IPS DF 19.7 (cell line): ENCODE results near the gene MNT.

Experiments
- DNase-seq: peaks from one replicate; pipeline ENCODE4 v3.0.0-alpha.2; 2013; ENCODE audit warnings: low read depth, low spot score

The MNT gene

DNA sequence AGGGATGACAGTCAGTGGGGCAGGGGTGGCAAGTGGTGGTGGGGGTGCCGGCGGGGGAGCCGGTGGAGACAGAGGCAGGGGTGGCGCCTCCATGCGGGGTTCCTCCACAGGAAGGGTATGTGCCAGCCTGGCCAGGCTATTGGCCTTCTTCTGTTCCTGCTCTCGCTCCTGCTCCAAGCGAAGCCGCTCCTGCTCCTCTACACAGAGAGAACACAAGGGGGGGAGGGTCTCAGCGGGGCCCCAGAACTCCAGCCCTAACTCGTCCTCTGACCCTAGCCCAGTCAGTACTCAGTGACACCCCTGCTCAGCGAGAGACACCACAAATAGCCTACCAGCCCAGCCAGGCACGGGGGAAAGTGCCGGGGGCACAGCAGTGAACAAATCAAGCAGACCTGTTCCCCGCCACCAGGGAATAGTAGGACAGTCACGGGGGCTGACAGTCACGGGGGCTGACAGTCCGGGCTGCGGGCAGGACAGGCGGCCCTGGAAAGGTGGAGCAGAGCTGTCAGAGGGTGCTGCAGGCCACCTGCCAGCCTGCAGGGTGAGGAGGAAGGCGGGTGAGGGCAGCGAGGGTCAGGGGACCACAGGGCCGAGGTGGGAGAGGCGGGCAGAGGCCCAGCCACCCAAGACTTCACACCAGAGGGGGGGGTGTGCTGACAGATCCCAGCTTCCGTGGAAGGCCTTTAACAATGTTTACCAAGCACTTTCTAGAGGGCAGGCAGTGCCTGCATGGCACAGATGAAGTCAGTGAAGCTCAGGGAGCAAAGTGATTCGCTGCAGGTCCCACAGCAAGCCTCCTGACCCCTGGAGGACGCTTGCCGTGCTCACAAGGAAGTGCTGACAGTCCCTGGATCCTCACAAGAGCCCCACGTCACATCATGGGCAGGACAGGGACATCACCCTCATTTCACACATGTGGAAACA, 5.3 kb downstream of the MNT start:
- DNase-seq: no peak

DNA sequence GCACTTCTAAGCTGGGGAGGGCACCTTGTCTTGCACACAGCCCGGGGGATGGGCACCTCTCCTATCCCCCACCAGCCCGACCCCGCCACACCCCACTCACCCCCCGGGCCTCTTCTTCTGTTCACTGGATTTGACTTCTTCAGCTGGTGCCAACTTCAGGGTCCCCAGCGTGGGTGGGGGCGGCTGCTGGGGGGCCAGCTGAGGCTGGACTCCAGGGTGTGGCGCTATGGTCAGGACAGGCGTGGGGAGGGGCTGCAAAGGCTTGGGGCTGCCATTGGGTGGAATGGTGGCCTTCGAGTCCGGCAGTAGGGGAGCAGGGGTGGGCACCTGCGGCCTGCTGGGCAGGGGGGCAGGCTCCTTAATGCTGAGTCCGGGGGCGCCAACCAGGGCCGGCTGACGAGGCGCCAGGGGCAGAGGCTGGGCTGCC, 6.1 kb downstream of the MNT start:
- DNase-seq: no peak

DNA sequence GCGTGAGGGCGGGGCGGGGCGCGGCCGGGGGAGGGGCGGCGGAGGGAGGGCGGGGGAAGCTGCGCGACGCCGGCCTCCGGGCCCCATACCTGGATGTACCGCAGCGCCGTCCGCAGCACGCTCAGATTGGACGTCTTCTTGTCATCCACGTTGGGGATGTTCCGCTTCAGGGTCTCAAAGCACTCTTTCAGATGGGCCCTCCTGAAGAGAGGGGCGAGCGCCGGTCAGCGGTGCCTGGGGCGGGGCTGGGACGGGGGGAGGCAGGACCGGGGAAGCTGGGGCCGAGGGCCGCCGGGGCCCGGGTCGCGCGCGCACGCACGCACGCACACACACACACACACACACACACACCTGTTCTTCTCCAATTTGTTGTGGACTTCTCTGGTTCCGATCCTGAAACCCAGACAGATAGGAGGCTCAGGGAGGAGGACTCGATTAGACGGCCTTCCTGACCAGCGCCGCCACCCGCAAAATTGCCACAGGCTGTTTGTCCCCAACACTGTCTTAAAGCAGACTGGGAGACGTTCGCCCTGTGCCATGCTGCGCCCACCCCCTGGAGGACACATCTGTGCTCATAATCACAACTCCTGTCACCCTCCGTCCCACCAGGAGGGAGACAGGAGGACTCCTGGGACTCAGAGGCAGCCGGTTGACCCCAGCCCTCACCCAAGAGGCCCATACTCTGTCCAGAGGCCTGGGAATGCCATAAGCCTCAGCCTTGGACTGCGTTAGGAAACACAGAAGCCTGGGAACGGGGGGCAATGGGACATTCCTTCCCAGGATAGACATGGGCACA, 6.7 kb downstream of the MNT start:
- no peak for DNase-seq

DNA sequence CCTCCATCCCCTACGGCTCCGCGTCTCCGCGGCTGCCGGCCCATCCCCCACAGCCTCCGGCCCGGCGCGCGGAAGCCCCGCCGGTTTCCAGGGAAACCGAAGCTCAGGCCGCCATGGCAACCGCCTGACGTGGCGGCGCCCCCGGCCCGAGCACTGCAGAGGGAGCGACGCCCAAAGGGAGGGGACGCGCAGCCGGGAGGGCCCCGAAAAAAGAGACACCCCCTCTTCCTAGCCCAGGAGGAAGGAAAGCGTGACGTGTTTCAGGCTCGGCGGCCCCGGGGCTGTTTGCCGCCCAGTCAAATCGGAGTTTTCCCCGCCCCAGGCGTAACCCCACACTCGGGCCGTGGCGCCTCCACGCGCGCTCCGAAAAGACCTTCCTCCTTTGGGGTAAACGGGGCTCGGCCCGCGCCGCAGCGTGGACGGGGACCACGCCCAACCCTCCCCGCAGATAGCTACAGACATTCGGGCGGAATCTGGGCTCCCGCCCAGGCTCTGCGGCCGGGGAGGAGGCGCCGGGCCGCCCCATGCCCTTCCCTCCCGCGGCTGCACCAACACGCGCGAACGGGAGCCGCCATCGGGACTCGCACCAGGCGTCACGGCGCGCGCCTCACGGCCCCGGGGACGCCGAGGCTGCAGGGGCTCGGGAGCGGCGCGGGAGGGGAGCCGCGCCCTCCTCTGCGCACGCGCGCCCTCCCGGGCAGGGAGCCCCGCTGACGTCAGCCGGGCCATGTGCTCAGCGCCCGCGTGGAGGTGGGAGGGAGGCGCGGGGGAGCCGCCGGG, 7.5 kb downstream of the MNT start:
- no peak for DNase-seq

DNA sequence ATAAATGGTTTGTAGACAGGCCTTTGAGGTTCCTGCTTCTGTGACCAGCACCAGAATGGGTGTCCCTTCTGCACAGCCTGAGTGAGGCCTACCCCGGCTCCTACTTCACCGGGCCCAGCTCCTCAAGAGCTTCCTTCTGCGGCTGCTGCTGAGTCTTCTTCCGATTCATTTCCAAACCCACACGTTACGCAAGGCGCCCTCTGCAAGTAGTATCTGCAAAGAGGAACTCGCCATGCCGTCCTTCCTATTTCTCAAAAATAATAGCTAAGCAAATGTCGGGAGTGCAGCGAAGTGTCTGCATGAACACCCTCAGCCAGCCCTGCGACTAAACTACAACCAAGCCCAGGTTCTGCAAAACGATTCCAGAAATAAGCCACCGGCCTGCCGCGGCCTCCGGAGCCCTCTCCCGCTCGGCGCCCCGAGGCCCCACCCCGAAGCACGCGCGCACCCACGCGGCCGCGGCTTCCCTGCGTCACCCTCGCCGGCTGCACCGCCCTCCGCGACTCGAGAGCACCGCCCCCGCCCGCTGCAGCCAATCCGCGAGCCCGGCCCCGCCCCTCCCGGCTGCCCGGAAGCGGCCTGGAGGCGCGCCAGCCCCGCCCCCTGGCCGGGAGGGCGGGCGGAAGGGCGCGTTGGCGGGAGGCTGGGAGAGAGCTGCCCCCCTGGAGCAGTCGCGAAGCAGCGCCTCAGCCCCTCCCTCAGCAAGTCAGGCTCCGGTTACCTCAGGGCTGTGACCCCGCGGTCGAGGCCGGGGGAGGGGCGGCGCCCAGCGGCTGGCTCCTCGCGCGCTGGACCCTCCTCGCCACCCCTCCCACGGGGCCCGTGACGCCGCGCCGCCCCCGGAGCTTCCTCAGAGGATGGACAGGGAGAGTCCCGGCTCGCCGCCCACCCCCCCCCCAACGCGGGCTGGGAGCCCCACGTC, 8.3 kb downstream of the MNT start:
- no peak for DNase-seq

DNA sequence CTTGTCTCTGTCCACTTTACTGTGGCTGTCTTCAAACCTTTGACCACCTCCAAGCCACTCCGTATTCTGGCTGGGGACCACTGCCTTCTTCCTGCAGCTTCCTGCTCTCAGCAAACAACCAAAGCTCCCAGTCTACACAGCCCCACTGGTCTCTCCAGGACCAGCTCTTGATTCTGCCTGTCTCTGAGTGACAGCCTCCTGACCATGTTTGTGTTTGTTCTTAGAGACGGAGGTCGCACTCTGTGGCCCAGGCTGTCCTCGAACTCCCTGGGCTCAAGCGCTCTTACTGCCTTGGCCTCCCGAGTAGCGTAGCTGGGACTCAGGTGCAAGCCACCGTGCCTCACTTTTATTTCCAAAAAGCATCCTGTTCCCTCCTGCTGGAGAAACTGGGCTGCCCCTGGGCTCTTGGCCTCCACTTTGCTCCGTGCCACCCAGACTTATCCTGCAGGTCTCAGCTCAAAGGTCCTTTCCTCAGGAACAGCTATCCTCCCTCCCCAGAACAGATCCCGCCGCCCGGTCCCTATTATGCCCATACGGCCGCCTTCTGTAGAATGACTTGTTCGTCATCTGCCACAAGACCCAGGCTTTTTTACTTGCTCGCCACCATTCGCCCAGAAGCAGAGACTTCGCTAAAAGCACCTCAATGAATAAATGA, 9.1 kb downstream of the MNT start:
- DNase-seq: no peak

DNA sequence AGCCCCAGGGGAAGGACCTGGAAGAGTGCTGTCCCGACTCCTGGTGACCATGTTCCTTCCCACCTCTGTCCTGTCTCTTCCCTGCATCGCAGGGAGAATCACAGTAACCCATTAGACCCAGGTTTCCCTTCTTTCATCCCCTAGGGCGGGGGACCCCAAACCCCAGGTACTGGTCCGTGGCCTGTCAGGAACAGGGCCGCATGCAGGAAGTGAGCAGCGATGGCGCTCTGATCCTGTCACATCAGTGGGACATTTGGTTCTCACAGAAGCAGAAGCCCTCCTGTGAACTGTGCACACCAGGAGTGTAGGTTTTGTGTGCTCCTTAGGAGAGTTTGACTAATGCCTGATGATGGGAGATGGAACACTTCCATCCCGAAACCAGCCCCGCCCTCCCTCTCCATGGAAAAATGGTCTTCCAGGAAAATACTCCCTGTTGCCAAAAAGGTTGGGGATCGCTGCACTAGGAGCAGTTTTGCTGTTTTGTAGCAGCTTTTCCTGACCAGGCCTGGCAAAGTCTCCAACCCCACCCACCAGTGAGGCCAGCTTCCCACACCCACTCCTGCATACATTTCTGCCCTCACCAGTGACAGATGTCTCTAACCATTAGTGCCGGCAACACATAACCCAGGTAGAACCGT, 10.5 kb downstream of the MNT start:
- no peak for DNase-seq

DNA sequence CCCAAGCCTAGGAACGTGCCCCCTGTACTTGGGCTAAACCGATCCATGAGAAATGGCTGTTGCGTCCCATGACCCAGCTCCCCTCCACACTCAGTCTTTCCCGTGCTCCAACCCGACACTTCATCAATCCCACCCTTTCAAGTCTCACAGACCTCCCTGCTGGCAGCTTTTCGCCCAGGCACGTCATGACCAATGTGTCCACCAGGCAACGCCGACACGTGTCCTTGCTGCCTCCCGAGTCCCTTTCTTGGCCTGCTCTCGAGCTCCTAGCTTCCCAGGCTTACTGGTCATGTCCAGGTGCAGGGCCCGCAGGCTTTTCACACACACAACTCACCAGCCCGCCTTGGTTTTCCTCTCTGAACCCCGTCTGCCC, 12.2 kb downstream of the MNT start:
- DNase-seq: no peak

DNA sequence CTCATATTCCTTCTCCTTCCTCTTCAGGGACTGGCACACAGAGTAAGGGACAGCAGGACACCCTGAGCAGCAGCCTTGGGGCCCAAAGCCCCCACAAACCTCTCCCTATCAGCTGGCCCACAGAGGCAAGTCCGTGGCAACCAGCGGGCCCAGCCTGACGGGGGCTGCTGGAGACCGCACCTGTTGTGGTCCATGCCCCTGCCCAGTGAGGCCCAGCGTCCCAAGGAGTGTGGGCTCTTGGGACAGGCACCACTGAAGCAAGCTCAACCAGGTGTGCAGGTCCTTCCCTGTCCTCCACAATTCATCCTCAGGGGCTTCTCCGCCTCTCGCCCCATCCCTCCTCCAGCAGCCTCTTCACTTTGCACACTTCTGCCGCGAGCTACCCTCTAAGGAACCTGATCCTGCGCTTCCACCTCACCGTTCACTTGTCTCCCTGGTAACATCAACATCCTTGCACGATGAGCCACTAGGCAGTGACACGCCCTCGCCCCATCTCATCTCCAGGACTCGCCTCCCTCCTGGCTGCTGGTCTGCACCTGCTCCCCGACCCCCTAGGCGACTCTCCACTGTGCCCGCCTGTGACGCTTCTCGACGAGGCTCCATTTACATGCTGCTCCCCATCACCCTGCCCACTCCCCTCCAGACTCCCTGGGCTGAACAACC, 12.7 kb downstream of the MNT start:
- DNase-seq: no peak

DNA sequence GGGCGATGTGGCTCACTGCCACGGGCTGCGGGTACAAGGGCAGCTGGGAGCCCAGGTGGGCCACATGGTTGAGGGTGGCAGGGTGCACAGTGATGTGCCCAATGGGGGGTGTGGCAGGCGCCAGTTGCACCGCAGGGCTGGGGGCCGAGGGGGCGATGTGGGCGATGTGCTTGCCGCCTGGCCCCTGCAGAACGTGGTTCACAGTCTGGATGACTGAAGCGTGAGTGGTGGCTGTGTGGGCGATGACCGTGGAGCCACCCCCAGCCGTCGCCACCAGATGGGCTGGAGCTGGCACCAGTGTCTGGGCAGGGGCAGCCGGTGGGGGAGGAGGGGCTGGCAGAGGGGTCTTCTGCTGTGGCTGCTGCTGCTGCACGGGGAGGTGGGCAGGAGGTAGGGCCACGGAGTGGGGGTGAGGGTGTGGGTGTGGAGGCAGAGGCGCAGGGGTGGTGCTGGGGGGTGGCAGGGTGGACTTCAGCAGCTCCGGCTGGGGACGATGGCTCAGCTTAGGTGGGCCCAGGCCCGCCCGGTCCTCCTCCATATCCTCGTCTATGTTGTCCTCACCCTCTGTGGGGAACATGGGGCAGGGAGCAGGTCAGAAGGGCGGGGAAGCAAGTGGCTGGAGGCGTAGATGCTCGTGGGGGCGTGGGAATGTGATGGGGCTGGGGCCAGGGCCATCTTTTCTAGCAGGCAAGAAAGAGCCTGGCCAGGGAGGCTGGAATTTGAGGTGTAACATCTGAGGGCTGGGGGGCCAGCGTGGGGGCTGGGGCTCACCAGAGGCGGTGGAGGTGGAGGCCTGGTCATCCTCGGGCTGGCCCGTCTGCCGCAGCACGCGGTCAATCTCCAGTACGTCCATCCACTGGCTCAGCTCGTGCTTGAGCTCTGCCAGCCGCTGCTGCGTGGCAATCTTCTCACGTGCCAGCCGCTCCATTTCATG, 13.5 kb downstream of the MNT start:
- DNase-seq: no peak

DNA sequence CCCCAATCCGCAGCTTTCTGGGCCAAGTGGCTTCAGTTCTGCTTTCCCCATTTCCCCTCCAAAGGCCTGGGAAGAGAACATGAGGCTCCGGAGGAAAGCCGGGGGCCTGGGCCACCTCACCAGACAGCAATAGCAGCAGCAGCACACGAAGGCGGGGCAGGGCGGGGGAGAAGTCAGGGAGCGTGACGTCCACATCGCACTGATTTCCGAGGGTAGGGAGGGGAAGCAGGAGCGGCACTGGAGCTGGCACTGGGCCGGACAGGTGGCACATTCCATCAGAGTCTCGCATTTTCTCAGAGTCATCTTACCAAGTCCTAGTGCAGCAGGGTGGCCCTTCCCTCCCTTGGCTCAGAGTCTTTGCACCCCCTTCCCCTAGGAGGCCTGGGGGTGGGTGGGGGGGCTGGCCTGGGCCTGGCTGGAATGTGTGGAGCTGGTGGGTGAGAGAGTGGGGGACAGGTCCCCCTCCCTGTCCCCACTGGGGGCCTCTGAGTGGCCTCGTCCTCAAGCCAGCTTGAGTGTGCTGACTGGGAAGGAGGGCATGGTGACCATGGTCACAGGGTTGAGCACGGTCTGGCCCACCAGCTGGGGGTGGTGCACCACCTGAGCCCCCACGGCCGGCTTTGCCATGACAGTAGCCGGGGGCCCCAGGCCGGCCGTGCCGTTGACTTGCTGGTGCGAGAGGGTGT, 14.3 kb downstream of the MNT start:
- DNase-seq: no peak

DNA sequence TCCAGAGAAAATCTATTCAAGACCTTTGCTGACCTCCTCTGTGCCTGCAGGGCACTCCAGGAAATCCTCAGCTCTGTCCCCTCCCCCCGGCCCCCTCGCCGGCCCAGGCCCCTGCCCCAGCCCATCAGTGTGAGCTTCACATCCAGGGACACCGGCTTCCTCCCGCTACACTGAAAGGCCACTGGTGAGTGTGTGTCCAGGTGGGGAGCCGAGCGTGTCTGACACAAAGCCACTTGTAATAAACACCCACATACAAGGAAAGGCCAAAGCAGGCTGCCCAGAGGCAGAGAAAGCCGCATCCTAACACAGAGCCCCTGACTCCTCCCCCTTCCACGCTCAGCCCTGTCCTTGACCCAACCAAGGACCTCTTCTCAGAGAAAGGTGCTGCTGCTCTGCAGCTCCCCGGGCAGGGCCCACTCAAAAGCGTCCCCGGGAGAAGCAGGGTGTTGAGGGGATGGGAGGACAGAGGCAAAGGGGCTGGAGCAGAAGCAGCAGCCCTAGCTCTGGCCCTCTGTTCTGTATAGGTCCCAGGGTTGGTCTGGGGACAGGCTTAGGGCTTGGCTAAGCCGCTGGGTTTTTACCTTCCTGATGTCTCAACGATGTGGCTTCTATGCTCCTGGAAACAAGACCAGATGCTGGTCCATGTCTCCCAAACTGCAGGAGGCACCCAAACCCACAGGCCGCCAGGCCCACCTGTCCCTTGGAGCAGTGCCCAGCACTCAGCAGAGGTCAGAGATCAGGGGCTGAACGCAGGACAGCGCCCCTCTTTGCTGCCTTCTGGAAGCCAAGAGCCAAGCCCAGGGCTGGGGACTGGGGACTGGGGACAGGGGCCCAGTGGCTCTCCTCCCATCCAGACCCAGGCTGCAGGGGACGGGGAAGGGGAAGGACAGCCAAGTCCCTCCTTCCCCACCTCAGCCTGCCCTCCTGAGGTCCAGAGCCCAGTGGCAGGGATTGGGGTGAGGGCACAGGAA, 15.3 kb downstream of the MNT start:
- DNase-seq: no peak

DNA sequence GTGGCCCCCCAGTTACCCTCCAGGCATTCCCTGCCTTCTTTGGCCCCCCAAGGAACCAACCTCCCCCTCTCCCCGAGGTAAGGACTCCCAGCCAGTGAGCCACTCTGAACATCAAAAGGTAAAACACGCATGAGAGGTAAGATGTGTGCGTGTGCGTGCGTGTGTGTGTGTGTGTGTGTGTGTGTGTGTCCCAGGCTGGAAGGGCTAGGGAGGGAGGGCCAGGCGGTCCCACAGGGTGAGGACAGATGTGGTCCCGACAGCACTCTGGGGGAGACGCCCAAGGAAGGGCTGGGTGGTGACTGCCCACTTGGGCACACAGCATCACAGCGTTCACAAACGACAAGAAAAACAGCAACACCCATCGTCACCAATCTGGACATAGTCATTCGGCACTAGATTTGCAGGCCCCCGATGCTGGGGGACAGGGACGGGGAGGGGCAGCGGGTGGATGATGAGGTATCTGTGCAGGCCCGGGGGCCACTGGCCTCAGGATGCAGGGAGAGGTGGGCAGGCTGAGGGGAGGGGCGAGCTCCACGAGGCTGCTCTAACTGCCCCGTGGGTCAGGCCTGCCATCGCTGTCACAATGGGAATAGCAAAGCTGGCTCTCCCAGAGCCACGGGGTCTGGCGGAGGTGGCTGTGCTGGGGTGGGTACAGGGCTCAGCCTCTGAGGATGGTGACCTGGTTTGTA, 16.3 kb downstream of the MNT start:
- DNase-seq: no peak

DNA sequence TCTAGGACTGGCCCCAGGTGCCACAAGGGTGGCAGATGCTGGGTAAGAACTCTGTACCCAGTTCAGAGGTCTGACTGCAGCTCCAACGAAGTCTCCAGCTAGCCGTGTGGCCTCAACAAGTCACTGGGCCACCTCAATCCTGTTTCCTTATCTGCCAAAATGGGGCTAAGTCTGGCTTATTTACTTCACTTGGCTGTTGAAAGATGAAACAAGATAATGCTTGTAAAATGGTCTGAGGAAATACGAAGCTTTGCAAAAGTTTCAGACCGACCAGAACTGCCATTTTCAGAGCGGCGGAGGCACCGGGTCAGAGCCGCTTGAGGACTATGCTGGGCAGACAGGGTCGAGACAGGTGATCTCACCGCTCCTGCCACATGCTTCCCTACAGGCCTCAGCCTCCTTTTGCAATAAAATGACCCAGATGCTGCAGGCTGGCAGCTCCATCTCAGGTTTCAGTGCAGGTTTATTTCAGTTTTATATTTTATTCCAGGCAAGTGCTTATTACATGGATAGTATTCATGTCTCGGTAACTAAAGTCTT, 17.2 kb downstream of the MNT start:
- no peak for DNase-seq

DNA sequence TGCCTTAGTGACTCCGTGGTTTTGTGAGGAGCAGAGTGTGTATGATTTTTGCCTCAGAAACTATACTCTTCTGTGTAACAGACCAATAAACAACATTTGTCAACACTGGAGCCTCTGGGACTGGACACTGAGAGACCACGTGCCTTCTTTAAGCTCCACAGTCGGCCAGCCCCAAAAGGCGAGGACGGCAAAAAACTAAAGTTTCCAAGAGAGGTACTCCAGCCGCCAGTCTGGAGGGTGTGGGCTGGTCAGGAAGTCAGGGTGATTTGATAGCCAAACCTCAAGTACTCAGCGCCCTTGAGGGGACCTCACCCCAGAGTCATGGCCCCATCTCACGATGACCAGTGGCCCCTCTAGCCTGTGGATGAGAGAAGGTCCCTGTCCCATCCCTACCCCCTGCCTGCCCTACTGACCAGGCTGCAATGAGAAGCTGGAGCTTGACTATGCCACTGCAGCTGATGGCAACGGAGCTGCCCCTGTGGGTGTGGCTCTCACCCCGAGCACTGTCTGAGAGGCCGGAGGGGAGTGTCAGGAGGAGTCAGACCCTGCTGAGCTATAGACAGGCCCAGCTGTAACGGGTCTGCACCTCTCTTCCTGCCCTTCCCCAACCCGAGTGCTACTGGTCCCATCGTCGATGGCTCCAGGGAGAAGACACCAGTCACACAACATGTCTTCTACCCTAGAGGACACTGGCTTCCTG, 19.8 kb downstream of the MNT start:
- no peak for DNase-seq
